Measurements from ENCODE around the gene SLC22A14.

The SLC22A14 gene

DNA sequence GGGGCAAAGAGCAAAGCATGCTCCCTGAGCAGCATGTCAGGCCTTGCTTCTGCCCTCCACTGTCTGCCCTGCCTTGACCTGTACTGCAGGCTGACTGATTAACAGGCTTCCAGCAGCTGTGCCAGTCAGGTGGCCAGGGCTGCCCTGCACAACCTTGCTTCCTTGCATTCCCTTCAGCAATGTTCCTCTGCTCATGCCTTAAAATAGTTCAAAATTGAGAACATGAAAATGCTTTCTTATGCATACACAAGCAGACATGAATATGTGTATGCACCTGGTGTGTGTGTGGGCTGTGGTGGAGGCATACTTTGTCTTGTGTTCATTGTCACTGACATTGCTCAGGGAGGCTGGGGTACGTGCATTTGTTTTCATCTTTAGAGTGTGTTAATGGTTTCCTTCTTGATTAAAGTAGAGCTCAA lies 17.7 kb upstream of the SLC22A14 start:
- Mint-ChIP-seq H3K27ac (no peak overlapping the region), H3K4me1 (ENCODE audit: low read depth) (peaks cover 18% of the 10 kb centered on the region), H3K27me3 (ENCODE audit: low read depth) (no peaks in the 10 kb centered on the region), H3K36me3 (ENCODE audit: low read depth) (peaks cover 7% of the 10 kb centered on the region), H3K9me3 (no peaks in the 10 kb centered on the region), H3K4me3 (no peak overlapping the region)
- DNase-seq (ENCODE audit: low spot score), result no peak

DNA sequence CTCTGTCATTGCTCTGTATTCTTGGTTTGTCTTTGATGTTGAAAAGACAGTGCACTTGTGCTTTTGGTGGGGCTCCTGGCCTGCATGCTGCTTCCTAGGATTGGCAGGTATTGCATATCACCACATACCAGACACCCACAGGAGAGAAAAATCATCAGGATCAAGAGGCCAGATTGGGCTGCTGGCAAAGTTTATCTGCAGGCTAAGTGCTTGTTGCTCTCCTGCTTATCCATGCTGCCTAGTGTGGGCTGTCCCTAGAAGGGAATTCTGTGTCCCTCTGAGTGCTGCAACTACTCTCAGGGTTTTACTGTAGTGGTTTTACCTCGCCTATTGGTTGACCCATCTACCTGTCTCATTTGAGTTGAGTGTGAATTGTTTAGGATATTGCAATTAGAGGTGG lies 17.3 kb upstream of the SLC22A14 start:
- no peak overlapping the region for H3K27ac Mint-ChIP-seq
- H3K27me3 Mint-ChIP-seq (ENCODE audit: low read depth), result no peaks in the 10 kb centered on the region
- H3K36me3 Mint-ChIP-seq (ENCODE audit: low read depth), result peaks cover 7% of the 10 kb centered on the region
- peaks cover 15% of the 10 kb centered on the region for H3K4me1 Mint-ChIP-seq (ENCODE audit: low read depth)
- no peak overlapping the region for H3K4me3 Mint-ChIP-seq
- H3K9me3 Mint-ChIP-seq, result no peaks in the 10 kb centered on the region
- DNase-seq (ENCODE audit: low spot score), result no peak

DNA sequence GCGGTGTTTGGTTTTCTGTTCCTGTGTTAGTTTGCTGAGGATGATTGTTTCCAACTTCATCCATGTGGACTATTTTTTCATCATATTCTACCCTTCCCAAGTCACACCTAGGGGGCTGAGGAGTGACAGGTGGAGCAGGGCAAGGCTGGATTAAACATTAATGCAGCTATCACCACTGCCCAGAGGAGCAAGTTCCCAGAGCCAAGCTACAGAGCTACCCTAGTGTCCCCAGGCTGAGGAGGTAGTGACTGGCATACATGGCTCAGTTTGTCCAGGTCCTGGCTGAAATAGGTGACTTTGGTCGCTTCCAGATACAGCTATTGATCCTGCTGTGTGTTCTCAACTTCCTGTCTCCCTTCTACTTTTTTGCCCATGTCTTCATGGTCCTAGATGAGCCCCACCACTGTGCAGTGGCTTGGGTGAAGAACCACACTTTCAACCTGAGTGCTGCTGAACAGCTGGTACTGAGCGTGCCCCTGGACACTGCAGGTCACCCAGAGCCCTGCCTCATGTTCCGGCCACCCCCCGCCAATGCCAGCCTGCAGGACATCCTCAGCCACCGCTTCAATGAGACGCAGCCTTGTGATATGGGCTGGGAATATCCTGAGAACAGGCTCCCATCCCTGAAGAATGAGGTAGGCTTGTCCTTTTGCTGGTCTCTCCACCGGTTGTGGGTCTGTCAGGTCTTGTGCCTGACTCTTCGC lies 16.3 kb upstream of the SLC22A14 start, which contains the start of gene SLC22A13:
Gene SLC22A13, plus strand, starts transcription at position 209 of the 704 bp plus-strand sequence. Its CDS starts 49 bp downstream, at position 258.
- Mint-ChIP-seq H3K4me3 (no peak within 1 kb of the TSS), H3K9me3 (no peaks in the 10 kb centered on the region), H3K27me3 (ENCODE audit: low read depth) (no peaks in the 10 kb centered on the region), H3K4me1 (ENCODE audit: low read depth) (peaks cover 10% of the 10 kb centered on the region), H3K27ac (no peak within 1 kb of the TSS), H3K36me3 (ENCODE audit: low read depth) (peaks cover 2% of the 10 kb centered on the region)
- DNase-seq (ENCODE audit: low spot score), result no peak

DNA sequence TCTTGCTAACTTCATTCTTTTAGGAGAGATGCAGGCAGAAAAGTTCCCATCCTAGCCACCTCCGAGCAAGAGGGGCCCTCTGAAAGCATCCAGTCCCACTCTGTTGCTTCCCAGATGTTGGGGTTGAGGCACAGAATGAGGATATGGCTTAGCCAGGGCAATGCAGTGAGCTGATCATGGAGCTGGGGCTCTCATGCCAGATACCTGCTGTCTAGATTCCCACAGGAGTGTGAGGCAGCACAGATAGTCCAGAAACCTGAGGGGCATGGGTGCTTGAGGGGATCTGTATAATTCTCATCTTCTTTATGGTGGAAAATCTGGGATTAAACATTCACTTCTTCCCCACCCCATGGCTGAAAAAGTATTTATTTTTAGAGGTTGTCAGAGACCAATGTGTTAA lies 15.3 kb upstream of the SLC22A14 start:
- peaks cover 2% of the 10 kb centered on the region for H3K36me3 Mint-ChIP-seq (ENCODE audit: low read depth)
- no peak overlapping the region for H3K4me3 Mint-ChIP-seq
- H3K27ac Mint-ChIP-seq, result no peak overlapping the region
- H3K27me3 Mint-ChIP-seq (ENCODE audit: low read depth), result no peaks in the 10 kb centered on the region
- H3K4me1 Mint-ChIP-seq (ENCODE audit: low read depth), result peaks cover 10% of the 10 kb centered on the region
- no peaks in the 10 kb centered on the region for H3K9me3 Mint-ChIP-seq
- no peak for DNase-seq (ENCODE audit: low spot score)

DNA sequence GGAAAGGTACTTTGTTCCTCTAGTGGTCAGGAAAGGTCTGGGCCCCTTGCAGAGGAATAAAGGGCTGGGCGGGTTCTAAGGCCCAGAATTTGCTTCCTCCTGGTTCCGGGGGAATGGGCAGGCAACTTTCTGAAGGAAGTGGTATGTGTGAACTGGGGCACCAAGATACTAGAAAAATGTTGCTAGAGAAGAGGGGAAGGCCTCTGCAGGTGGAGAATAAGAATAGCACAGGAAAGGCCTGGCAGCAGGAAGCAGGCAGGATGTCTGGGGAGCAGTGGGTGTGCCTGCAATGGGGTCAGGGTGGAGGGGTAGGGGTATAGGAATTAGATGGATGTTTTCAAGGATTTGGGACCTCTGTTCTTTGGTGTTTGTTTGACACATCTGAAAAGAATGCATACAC lies 14.4 kb upstream of the SLC22A14 start:
- no peak overlapping the region for H3K27ac Mint-ChIP-seq
- no peaks in the 10 kb centered on the region for H3K9me3 Mint-ChIP-seq
- no peak overlapping the region for H3K4me3 Mint-ChIP-seq

DNA sequence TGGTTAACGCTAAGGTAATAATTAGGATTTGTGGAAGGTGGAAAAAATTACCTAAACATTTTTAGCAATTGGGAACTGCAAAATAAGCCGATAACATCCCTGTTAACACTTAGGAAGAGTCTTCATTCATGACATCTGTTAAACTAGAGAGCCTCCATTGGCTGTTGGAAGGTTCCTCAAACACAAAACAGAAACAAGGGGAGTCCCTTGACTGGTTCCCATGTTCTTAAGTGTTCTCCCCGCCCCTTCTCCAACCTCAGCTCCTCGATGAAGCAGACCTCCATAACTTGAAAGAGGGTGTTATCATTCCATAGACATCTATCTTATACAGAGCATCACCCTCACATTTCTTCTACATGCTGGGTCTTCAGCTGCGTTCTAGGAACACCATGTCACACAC lies 14.0 kb upstream of the SLC22A14 start:
- no peak for DNase-seq (ENCODE audit: low spot score)
- H3K36me3 Mint-ChIP-seq (ENCODE audit: low read depth), result peaks cover 2% of the 10 kb centered on the region
- H3K27ac Mint-ChIP-seq, result no peak overlapping the region
- H3K4me1 Mint-ChIP-seq (ENCODE audit: low read depth), result peaks cover 10% of the 10 kb centered on the region
- H3K9me3 Mint-ChIP-seq, result no peaks in the 10 kb centered on the region
- H3K4me3 Mint-ChIP-seq, result no peak overlapping the region
- no peaks in the 10 kb centered on the region for H3K27me3 Mint-ChIP-seq (ENCODE audit: low read depth)

More for the DNA sequence above, 14.4 kb upstream of the SLC22A14 start:
- DNase-seq (ENCODE audit: low spot score), result no peak
- Mint-ChIP-seq H3K27me3 (ENCODE audit: low read depth) (no peaks in the 10 kb centered on the region), H3K36me3 (ENCODE audit: low read depth) (peaks cover 2% of the 10 kb centered on the region), H3K4me1 (ENCODE audit: low read depth) (peaks cover 10% of the 10 kb centered on the region)

DNA sequence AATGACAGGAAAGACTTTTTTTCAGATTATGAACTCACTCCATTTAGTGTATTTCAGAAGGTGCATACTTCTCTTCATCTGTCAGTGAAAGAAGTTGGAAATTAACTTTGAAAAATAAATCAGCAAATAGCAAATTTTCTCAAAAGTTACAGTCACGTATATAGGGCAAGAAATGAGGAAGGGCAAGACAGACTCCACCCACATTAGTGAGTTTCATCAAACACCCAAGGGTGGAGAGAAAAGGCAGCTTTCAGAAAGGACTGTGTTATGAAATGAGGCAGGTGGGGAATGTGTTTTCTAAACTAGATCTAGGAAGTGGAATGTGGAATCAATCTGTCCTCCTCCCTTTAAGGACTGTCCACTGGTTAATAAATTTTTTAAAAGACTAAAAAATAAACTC lies 13.6 kb upstream of the SLC22A14 start:
- Mint-ChIP-seq H3K36me3 (ENCODE audit: low read depth) (peaks cover 2% of the 10 kb centered on the region), H3K27ac (no peak overlapping the region), H3K27me3 (ENCODE audit: low read depth) (no peaks in the 10 kb centered on the region), H3K4me1 (ENCODE audit: low read depth) (peaks cover 10% of the 10 kb centered on the region), H3K4me3 (no peak overlapping the region), H3K9me3 (no peaks in the 10 kb centered on the region)
- DNase-seq (ENCODE audit: low spot score), result no peak

DNA sequence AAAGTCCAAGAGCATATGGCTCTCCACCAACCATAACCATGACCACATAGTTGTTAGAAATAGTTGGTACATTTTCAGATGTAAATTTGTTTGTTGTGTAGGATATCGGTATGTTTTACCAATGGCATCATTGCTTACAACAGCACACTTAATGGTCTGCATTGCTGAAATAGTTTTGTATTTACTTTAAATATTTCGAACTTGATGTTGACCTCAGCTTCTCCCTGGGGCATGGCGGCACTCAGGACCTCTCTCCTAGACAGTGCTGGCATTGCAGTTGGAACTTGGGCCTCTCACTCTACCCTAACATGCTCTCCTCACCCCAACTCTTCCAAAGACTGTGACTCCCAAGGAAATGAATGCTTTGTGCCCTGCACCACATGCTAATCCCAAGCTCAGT lies 11.5 kb upstream of the SLC22A14 start:
- Mint-ChIP-seq H3K27me3 (ENCODE audit: low read depth) (no peaks in the 10 kb centered on the region), H3K27ac (no peak overlapping the region), H3K4me1 (ENCODE audit: low read depth) (peaks cover 10% of the 10 kb centered on the region), H3K36me3 (ENCODE audit: low read depth) (peaks cover 2% of the 10 kb centered on the region), H3K4me3 (no peak overlapping the region), H3K9me3 (no peaks in the 10 kb centered on the region)
- no peak for DNase-seq (ENCODE audit: low spot score)

DNA sequence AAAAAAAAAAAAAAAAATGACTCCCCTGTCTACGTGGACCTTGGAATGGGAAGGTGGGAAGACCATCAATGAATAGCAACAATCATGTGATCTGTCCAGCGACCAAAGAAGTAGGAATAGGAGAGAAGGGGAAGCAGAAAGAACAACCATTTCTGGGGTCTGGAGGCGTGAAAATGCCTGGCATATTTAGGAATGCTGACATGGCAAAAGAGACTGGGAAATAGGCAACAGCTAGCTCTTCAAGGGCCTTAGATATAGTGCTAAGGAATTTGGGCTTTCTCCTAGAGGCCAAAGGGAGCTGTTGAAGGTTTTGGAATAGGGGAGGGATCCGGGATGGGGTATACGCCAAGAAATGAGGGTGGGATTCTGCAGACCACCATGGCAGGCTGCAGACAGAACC lies 10.5 kb upstream of the SLC22A14 start:
- H3K27me3 Mint-ChIP-seq (ENCODE audit: low read depth), result no peaks in the 10 kb centered on the region
- H3K36me3 Mint-ChIP-seq (ENCODE audit: low read depth), result no peaks in the 10 kb centered on the region
- no peak overlapping the region for H3K4me3 Mint-ChIP-seq
- DNase-seq (ENCODE audit: low spot score), result no peak
- H3K9me3 Mint-ChIP-seq, result no peaks in the 10 kb centered on the region
- no peak overlapping the region for H3K27ac Mint-ChIP-seq
- H3K4me1 Mint-ChIP-seq (ENCODE audit: low read depth), result peaks cover 10% of the 10 kb centered on the region

DNA sequence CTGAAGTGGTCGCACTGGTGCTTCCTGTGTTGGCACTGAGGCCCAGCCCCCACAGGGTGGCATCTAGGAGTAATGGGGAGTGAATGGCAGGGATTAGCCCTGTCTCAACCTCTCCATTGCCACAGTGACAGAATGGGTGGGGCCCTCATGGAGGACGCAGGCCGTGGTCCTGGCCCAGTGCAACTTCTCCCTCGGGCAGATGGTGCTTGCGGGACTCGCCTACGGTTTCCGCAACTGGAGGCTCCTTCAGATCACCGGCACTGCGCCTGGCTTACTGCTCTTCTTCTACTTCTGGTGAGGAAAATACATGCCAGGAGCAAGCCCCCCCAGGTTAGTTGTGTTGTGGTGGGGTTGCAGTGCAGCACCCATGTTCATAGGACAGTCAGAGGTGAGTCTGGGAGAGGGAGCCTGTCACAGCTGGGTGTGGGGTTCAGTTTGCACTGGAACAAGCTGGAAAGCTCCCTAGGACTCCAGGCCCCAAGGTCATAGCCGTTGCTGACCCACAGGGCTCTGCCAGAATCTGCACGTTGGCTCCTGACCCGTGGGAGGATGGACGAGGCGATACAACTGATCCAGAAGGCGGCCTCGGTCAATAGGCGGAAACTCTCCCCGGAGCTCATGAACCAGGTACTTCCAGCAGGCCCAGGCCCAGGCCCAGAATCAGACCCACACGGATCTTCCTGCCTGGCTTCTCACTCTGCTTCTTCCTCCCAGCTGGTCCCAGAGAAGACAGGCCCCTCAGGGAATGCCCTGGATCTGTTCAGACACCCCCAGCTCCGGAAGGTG lies 7.0 kb upstream of the SLC22A14 start:
- Mint-ChIP-seq H3K27me3 (ENCODE audit: low read depth) (no peaks in the 10 kb centered on the region), H3K4me1 (ENCODE audit: low read depth) (no peaks in the 10 kb centered on the region), H3K36me3 (ENCODE audit: low read depth) (peaks cover 3% of the 10 kb centered on the region), H3K27ac (no peak overlapping the region), H3K4me3 (no peak overlapping the region), H3K9me3 (no peaks in the 10 kb centered on the region)
- no peak for DNase-seq (ENCODE audit: low spot score)

DNA sequence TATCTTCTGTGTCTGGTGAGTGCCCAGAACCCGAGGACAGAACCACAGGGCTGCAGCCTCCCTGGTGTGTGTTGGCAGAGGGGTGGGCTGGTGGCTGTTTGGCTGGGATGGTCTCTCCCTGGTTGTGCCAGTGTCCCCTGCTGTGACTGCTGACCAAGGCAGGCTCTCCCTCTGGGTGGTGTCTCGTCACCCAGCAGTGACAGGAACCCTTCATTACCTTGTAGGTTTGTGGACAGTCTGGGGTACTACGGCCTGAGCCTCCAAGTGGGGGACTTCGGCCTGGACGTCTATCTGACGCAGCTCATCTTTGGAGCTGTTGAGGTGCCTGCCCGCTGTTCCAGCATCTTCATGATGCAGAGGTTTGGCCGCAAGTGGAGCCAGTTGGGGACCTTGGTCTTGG lies 6.4 kb upstream of the SLC22A14 start:
- Mint-ChIP-seq H3K4me1 (ENCODE audit: low read depth) (no peaks in the 10 kb centered on the region), H3K4me3 (no peak overlapping the region), H3K27me3 (ENCODE audit: low read depth) (no peaks in the 10 kb centered on the region), H3K27ac (no peak overlapping the region), H3K9me3 (no peaks in the 10 kb centered on the region), H3K36me3 (ENCODE audit: low read depth) (peaks cover 3% of the 10 kb centered on the region)
- no peak for DNase-seq (ENCODE audit: low spot score)

DNA sequence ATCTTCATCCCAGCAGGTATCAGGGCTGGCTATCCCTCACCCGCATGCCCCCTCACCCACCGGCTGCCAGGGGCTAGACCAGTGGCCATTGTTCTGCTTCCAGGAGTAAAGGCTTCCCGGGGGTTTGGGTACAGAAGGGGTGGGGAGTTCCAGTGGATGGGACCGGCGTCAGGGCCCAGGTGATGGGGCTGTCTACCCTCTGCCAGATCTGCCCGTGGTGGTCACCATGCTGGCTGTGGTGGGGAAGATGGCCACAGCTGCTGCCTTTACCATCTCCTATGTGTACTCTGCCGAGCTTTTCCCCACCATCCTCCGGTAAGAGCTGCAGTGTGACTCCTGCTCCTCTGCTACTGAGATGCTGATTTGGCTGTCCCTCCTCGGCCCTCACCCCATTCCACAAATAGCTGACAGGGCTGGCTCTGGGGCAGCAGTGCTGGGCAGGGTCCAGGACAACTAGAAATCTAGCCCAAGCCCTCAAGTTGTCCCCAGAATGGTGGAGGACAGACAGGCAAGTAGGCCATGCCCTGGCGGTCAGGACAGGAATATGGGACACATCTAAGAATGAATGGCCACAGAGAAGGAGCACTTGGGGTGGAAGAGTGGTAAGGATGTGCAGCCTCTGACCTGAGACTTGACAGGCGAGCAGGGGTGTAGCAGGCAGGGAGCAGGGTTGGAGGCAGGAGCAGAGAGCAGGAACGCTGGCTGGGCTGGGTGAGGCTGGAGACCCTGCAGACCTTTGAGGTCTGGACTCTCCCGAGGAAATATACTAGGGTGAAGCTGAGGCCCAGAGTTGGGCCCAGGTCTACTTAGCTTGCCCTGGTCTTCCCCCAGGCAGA lies 5.8 kb upstream of the SLC22A14 start:
- Mint-ChIP-seq H3K9me3 (no peaks in the 10 kb centered on the region), H3K27ac (no peak overlapping the region), H3K27me3 (ENCODE audit: low read depth) (no peaks in the 10 kb centered on the region), H3K4me3 (no peak overlapping the region), H3K4me1 (ENCODE audit: low read depth) (no peaks in the 10 kb centered on the region), H3K36me3 (ENCODE audit: low read depth) (peaks cover 3% of the 10 kb centered on the region)
- no peak for DNase-seq (ENCODE audit: low spot score)

DNA sequence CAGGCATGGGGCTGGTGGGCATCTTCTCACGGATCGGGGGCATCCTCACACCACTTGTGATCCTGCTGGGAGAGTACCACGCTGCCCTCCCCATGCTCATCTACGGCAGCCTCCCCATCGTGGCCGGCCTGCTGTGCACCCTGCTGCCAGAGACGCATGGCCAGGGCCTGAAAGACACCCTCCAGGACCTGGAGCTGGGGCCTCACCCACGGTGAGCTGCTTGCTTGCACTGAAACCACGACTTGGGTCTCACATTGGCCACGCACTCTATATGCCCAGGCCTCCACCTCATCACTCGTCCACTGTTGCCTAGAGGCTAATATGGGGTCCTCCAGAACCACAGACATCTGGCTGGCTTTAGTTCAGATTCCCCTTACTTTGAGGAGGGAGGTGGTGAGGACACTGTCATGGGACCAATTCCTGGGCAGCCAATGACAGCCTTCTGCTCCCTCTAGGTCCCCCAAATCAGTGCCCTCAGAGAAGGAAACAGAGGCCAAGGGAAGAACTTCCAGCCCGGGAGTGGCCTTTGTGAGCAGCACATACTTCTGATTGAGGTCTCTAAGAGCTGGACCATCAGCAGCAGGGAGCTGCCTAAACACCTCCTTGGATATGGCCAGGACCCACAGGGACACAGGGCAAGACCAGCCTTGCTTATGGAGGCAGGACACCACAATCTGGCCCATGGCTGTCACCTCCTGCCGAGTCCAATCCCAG lies 5.0 kb upstream of the SLC22A14 start:
- H3K36me3 Mint-ChIP-seq (ENCODE audit: low read depth), result peaks cover 3% of the 10 kb centered on the region
- H3K27ac Mint-ChIP-seq, result no peak overlapping the region
- no peak overlapping the region for H3K4me3 Mint-ChIP-seq
- no peaks in the 10 kb centered on the region for H3K27me3 Mint-ChIP-seq (ENCODE audit: low read depth)
- no peak for DNase-seq (ENCODE audit: low spot score)
- no peaks in the 10 kb centered on the region for H3K4me1 Mint-ChIP-seq (ENCODE audit: low read depth)
- no peaks in the 10 kb centered on the region for H3K9me3 Mint-ChIP-seq
